ENCODE results near the gene ULK3.
"Not testable (repeated sequence)": the region's sequence is repeated elsewhere in the genome, so short reads cannot be mapped to it uniquely, and the experiment has no call there.

The ULK3 gene

GRCh38 chr15:74842581-74843444 lies at the start of gene ULK3:
ULK3 (minus strand) TSS chr15:74843156; CDS start chr15:74843105, 51 bp downstream.
- in situ Hi-C loops (cut with MboI; ENCODE audit: low sequenced_read_pairs): no loop called here

GRCh38 chr15:74892313-74892712 lies 49.4 kb upstream of the ULK3 start:
- in situ Hi-C loops (cut with MboI; ENCODE audit: low sequenced_read_pairs): no loop called here

GRCh38 chr15:74891469-74891868 lies 48.5 kb upstream of the ULK3 start:
- in situ Hi-C loops (cut with MboI; ENCODE audit: low sequenced_read_pairs): no loop called here

- in situ Hi-C loops (cut with MboI; ENCODE audit: low sequenced_read_pairs): no loop called here
Observed at GRCh38 chr15:74890665-74890960, 47.7 kb upstream of the ULK3 start.

- in situ Hi-C loops (cut with MboI; ENCODE audit: low sequenced_read_pairs): no loop called here
Observed at GRCh38 chr15:74889883-74890664, 47.1 kb upstream of the ULK3 start, which contains the start of gene MPI. MPI (plus strand) TSS chr15:74890042; CDS start chr15:74890074, 32 bp downstream.

GRCh38 chr15:74889390-74889882 lies 46.5 kb upstream of the ULK3 start:
- in situ Hi-C loops (cut with MboI; ENCODE audit: low sequenced_read_pairs): no loop called here

- in situ Hi-C loops (cut with MboI; ENCODE audit: low sequenced_read_pairs): no loop called here
Observed at GRCh38 chr15:74888716-74889115, 45.8 kb upstream of the ULK3 start.

GRCh38 chr15:74887537-74888193 lies 44.7 kb upstream of the ULK3 start:
- in situ Hi-C loops (cut with MboI; ENCODE audit: low sequenced_read_pairs): not testable (repeated sequence)

- in situ Hi-C loops (cut with MboI; ENCODE audit: low sequenced_read_pairs): no loop called here
Observed at GRCh38 chr15:74885461-74885860, 42.5 kb upstream of the ULK3 start.

GRCh38 chr15:74884428-74885223 lies 41.7 kb upstream of the ULK3 start:
- in situ Hi-C loops (cut with MboI; ENCODE audit: low sequenced_read_pairs): no loop called here

- in situ Hi-C loops (cut with MboI; ENCODE audit: low sequenced_read_pairs): no loop called here
Observed at GRCh38 chr15:74882528-74882927, 39.6 kb upstream of the ULK3 start.

GRCh38 chr15:74878273-74878672 lies 35.3 kb upstream of the ULK3 start:
- in situ Hi-C loops (cut with MboI; ENCODE audit: low sequenced_read_pairs): no loop called here

GRCh38 chr15:74873756-74874424 lies 30.9 kb upstream of the ULK3 start:
- in situ Hi-C loops (cut with MboI; ENCODE audit: low sequenced_read_pairs): no loop called here

GRCh38 chr15:74873036-74873755 lies 30.2 kb upstream of the ULK3 start, which contains the start of gene SCAMP2:
SCAMP2 (minus strand) TSS chr15:74873365; CDS start chr15:74873255, 110 bp downstream.
- in situ Hi-C loops (cut with MboI; ENCODE audit: low sequenced_read_pairs): no loop called here

GRCh38 chr15:74872702-74873035 lies 29.7 kb upstream of the ULK3 start:
- in situ Hi-C loops (cut with MboI; ENCODE audit: low sequenced_read_pairs): no loop called here

GRCh38 chr15:74870436-74871215 lies 27.7 kb upstream of the ULK3 start:
- in situ Hi-C loops (cut with MboI; ENCODE audit: low sequenced_read_pairs): no loop called here

- in situ Hi-C loops (cut with MboI; ENCODE audit: low sequenced_read_pairs): no loop called here
Observed at GRCh38 chr15:74869726-74870407, 26.9 kb upstream of the ULK3 start.

GRCh38 chr15:74869372-74869725 lies 26.4 kb upstream of the ULK3 start:
- in situ Hi-C loops (cut with MboI; ENCODE audit: low sequenced_read_pairs): no loop called here

Measured in HL-60/S4 (cell line).